ENCODE results near the gene GSK3B. TPM values are rescaled to one million over a fixed set of nuclear protein-coding genes. Genes with fewer than 3 reads are reported as not detected.

GSK3B gene
- total and polyA plus RNA-seq, 10 of the 15 experiments (the other 5 are each of a cell fraction or from before 2014, with no cell fraction given): 8.5 to 49.8 (median 25.5) TPM

- 97% methylated on average over 3 of the region's 3 CpGs for WGBS (ENCODE audit: insufficient coverage, insufficient replicate concordance, low lambda C conversion rate, missing lambda C conversion rate)
- TF ChIP-seq RUNX3 (IDR thresholded peaks at IDR 0.05; ENCODE audit: low read length) (no peak), TAF1 (IDR thresholded peaks at IDR 0.05; ENCODE audit: borderline replicate concordance, low read depth, low read length) (no peak), CREB1 (IDR thresholded peaks at IDR 0.05; ENCODE audit: low read depth) (no peak), STAT1 (conservative IDR thresholded peaks at IDR 0.05) (no peak), EP300 (IDR thresholded peaks at IDR 0.05; ENCODE audit: borderline replicate concordance in 1 of 2, control insufficient read depth in 1 of 2, low read depth in 2 of 2, low read length in 2 of 2) (no peak), CHD4 (IDR thresholded peaks at IDR 0.05) (no peak), ZNF622 (IDR thresholded peaks at IDR 0.05) (no peak), HCFC1 (IDR thresholded peaks at IDR 0.05; ENCODE audit: low read length) (no peak), HDAC2 (IDR thresholded peaks at IDR 0.05) (no peak), MLLT1 (IDR thresholded peaks at IDR 0.05) (no peak)
- TF ChIP-seq, protein P1, sequence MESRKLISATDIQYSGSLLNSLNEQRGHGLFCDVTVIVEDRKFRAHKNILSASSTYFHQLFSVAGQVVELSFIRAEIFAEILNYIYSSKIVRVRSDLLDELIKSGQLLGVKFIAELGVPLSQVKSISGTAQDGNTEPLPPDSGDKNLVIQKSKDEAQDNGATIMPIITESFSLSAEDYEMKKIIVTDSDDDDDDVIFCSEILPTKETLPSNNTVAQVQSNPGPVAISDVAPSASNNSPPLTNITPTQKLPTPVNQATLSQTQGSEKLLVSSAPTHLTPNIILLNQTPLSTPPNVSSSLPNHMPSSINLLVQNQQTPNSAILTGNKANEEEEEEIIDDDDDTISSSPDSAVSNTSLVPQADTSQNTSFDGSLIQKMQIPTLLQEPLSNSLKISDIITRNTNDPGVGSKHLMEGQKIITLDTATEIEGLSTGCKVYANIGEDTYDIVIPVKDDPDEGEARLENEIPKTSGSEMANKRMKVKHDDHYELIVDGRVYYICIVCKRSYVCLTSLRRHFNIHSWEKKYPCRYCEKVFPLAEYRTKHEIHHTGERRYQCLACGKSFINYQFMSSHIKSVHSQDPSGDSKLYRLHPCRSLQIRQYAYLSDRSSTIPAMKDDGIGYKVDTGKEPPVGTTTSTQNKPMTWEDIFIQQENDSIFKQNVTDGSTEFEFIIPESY (IDR thresholded peaks at IDR 0.05): no peak
- H3K79me2 ChIP-seq (ENCODE audit: control insufficient read depth, insufficient read depth, low read length): peaks cover 15% of the 10 kb centered on the region
- ATAC-seq (no peak; the same call in 2 of the 3 replicates), DNase-seq (ENCODE audit: low read depth, low spot score) (no peak), FAIRE-seq (no peak)
- H3K36me3 ChIP-seq (ENCODE audit: control insufficient read depth in 2 of 2, insufficient read depth in 2 of 2, low read length in 1 of 2): peaks cover 0 to 4% of the 10 kb centered on the region in 2 experiments; a peak in 1 of 4 replicates
- no peak overlapping the region for H3K9ac ChIP-seq (ENCODE audit: control insufficient read depth, insufficient read depth, low read length)
- no peak overlapping the region for H2AFZ ChIP-seq (ENCODE audit: control insufficient read depth, low read depth, low read length)
- intact Hi-C loops (cut with micrococcal nuclease; ENCODE audit: unreplicated experiment) (no loop called here), in situ Hi-C loops (cut with MboI) (no loop called here)
- no peaks in the 10 kb centered on the region; the same call in 1 of the 2 replicates for H3K4me1 ChIP-seq (ENCODE audit: control insufficient read depth, insufficient read depth, low read length)
- no peak overlapping the region for H3K27ac ChIP-seq (ENCODE audit: control insufficient read depth, insufficient read depth)
- no peaks in the 10 kb centered on the region for H4K20me1 ChIP-seq (ENCODE audit: control insufficient read depth, insufficient read depth)
- BruUV-seq (replicated peaks): no TSS peak
- no peak overlapping the region for H3K4me2 ChIP-seq (ENCODE audit: control insufficient read depth, insufficient read depth)
- no peaks in the 10 kb centered on the region for H3K27me3 ChIP-seq (replicated peaks in 1 of 2; ENCODE audit: control insufficient read depth in 2 of 2, insufficient read depth in 2 of 2, low read length in 1 of 2)
- POLR2A ChIA-PET: no interaction called here
- no peak overlapping the region for H3K4me3 ChIP-seq
- no peaks in the 10 kb centered on the region for H3K9me3 ChIP-seq (replicated peaks; ENCODE audit: control insufficient read depth, insufficient read depth, low read length)
- RAD21 ChIA-PET (ENCODE audit: unreplicated experiment): no interaction called here
- SMC1A ChIA-PET (ENCODE audit: uncharacterized antibody, unreplicated experiment): interaction anchor here (0.8 kb wide), 1 partner anchor 36 kb away, joined by 3 read pairs; no protein-coding TSS in a partner anchor
- CTCF ChIA-PET: no interaction called here
Measured at GRCh38 chr3:119950666-119951325, 143.5 kb downstream of the GSK3B start.
